ENCODE results near the gene SHROOM3. TPM values are rescaled to one million over a fixed set of nuclear protein-coding genes. Genes with fewer than 3 reads are reported as not detected.

The SHROOM3 gene
- total and polyA plus RNA-seq, 2 experiments from 2014 or later = 11.3 to 73.5 TPM

DNA sequence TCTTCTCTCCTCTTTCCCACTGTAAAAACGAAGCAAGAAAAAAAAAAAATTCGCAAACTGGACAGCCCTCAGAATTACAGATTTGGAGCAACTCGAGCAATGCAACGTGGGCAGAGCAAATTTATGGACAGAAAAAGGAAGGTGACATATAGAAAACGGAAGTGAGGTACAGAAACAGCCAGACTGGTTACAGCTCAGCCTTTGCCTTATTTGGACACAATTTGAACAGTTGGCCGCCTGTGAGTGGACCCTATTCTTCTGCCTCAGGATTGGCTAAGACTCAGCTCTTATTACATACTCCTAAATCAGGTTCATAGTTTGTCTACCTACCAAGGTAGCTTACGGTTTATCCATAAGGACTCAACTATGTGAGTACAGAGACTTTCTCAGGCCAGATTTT is 364.1 kb downstream of the SHROOM3 start (continued):
- TF ChIP-seq, protein P1, sequence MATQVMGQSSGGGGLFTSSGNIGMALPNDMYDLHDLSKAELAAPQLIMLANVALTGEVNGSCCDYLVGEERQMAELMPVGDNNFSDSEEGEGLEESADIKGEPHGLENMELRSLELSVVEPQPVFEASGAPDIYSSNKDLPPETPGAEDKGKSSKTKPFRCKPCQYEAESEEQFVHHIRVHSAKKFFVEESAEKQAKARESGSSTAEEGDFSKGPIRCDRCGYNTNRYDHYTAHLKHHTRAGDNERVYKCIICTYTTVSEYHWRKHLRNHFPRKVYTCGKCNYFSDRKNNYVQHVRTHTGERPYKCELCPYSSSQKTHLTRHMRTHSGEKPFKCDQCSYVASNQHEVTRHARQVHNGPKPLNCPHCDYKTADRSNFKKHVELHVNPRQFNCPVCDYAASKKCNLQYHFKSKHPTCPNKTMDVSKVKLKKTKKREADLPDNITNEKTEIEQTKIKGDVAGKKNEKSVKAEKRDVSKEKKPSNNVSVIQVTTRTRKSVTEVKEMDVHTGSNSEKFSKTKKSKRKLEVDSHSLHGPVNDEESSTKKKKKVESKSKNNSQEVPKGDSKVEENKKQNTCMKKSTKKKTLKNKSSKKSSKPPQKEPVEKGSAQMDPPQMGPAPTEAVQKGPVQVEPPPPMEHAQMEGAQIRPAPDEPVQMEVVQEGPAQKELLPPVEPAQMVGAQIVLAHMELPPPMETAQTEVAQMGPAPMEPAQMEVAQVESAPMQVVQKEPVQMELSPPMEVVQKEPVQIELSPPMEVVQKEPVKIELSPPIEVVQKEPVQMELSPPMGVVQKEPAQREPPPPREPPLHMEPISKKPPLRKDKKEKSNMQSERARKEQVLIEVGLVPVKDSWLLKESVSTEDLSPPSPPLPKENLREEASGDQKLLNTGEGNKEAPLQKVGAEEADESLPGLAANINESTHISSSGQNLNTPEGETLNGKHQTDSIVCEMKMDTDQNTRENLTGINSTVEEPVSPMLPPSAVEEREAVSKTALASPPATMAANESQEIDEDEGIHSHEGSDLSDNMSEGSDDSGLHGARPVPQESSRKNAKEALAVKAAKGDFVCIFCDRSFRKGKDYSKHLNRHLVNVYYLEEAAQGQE (IDR thresholded peaks at IDR 0.05; ENCODE audit: unreplicated experiment) = no peak
- no peak for TF ChIP-seq ZNF331 (CRISPR knock-in tag; IDR thresholded peaks at IDR 0.05; ENCODE audit: low read depth)
- TF ChIP-seq EZH2phosphoT487 (IDR thresholded peaks at IDR 0.05; ENCODE audit: unreplicated experiment) = no peak

GRCh38 chr4:76799718-76800117 is 364.7 kb downstream of the SHROOM3 start:
- H3K9me3 Mint-ChIP-seq = no peaks in the 10 kb centered on the region
- Histone ChIP-seq H4K20me1 (replicated peaks; ENCODE audit: insufficient read depth) (no peaks in the 10 kb centered on the region), H3K9me2 (ENCODE audit: insufficient read depth) (0 out of 2 replicates have a peak, but pooled peaks cover 4% of the 10 kb centered on the region), H3K27me3 (ENCODE audit: insufficient read depth) (peaks cover 12% of the 10 kb centered on the region), H3K79me2 (replicated peaks; ENCODE audit: insufficient read depth) (no peaks in the 10 kb centered on the region), H3K27ac (ENCODE audit: low read depth) (no peak overlapping the region), H2AFZ (no peak overlapping the region), H3K4me3 (no peak overlapping the region), H3F3A (replicated peaks; ENCODE audit: low read depth) (no peaks in the 10 kb centered on the region), H3K4me2 (no peak overlapping the region), H3K4me1 (ENCODE audit: insufficient read depth) (peaks cover 24% of the 10 kb centered on the region), H3K36me3 (ENCODE audit: insufficient read depth) (no peaks in the 10 kb centered on the region)
- ATAC-seq = no peak
- no peak overlapping the region for H3K27ac Mint-ChIP-seq
- peaks cover 2% of the 10 kb centered on the region for H3K27me3 Mint-ChIP-seq (ENCODE audit: insufficient read depth, low read depth, poor library complexity)
- H3K4me3 Mint-ChIP-seq = no peak overlapping the region
- H3K4me1 Mint-ChIP-seq = peaks cover 27% of the 10 kb centered on the region
- H3K36me3 Mint-ChIP-seq (ENCODE audit: low read depth) = no peaks in the 10 kb centered on the region
- DNase-seq (ENCODE audit: low spot score) = no peak
- TF ChIP-seq, protein P2, sequence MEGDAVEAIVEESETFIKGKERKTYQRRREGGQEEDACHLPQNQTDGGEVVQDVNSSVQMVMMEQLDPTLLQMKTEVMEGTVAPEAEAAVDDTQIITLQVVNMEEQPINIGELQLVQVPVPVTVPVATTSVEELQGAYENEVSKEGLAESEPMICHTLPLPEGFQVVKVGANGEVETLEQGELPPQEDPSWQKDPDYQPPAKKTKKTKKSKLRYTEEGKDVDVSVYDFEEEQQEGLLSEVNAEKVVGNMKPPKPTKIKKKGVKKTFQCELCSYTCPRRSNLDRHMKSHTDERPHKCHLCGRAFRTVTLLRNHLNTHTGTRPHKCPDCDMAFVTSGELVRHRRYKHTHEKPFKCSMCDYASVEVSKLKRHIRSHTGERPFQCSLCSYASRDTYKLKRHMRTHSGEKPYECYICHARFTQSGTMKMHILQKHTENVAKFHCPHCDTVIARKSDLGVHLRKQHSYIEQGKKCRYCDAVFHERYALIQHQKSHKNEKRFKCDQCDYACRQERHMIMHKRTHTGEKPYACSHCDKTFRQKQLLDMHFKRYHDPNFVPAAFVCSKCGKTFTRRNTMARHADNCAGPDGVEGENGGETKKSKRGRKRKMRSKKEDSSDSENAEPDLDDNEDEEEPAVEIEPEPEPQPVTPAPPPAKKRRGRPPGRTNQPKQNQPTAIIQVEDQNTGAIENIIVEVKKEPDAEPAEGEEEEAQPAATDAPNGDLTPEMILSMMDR (conservative IDR thresholded peaks at IDR 0.05; ENCODE audit: low read depth in 2 of 2) = no peak
- no peak for TF ChIP-seq STAT1 (IDR thresholded peaks at IDR 0.05; ENCODE audit: unreplicated experiment)
- TF ChIP-seq EZH2 (IDR thresholded peaks at IDR 0.05; ENCODE audit: low read depth, unreplicated experiment) = no peak
- TF ChIP-seq JUNB (IDR thresholded peaks at IDR 0.05; ENCODE audit: unreplicated experiment) = no peak
- no peak for TF ChIP-seq ETS1 (IDR thresholded peaks at IDR 0.05)
- TF ChIP-seq, protein P1 (IDR thresholded peaks at IDR 0.05; ENCODE audit: unreplicated experiment) = no peak
- TF ChIP-seq POLR2AphosphoS5 (IDR thresholded peaks at IDR 0.05; ENCODE audit: low read depth) = no peak
- no peak for TF ChIP-seq ZNF331 (CRISPR knock-in tag; IDR thresholded peaks at IDR 0.05; ENCODE audit: low read depth)

Measured in GM23338 (cell line).